Fibroblast of skin of left biceps (primary cell): ENCODE data around the gene TPM1.
"Not testable (repeated sequence)": the region's sequence is repeated elsewhere in the genome, so short reads cannot be mapped to it uniquely, and the experiment has no call there.

Experiments
- DNase-seq, 2 experiments: peaks; one replicate each; pipeline ENCODE4 v3.0.0-alpha.2; 2013; ENCODE audit warnings: low read depth in 2 of 2

TPM1 gene

GRCh38 chr15:63094495-63094931, 52.0 kb downstream of the TPM1 start:
- no peak for DNase-seq

- no peak for DNase-seq
These were observed 53.6 kb downstream of the TPM1 start for GRCh38 chr15:63096178-63096577.

- DNase-seq = not testable (repeated sequence)
These were observed 56.4 kb downstream of the TPM1 start for GRCh38 chr15:63098901-63099300.

- not testable (repeated sequence) for DNase-seq
These were observed 57.0 kb downstream of the TPM1 start for GRCh38 chr15:63099581-63099980.

GRCh38 chr15:63103416-63103815, 60.9 kb downstream of the TPM1 start:
- no peak for DNase-seq

- peak in 1 of 2 experiments; percentile 60 for DNase-seq
These were observed 62.2 kb downstream of the TPM1 start for GRCh38 chr15:63104727-63105126.

GRCh38 chr15:63105354-63105753, 62.8 kb downstream of the TPM1 start:
- DNase-seq = not testable (repeated sequence)

GRCh38 chr15:63107895-63108546, 65.5 kb downstream of the TPM1 start:
- DNase-seq = peak; percentile 100

DNA sequence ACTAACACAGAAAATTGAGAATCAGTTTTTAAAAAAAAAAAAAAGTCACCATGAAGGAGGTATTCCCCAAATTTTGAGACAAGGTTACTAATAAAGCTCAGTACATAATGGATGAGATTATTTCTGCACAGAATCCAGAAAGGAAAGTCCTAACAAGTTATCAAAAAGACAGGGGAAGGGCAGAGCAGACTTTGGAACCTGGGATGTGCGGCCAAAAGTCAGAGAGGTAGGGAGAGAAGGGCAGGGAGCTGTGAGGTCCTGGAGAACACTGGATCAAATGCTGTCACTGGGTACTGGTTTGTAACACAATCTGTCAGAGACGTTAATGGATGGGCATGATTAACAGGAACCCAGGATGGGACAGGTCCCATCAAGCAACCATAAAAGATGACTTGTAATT, 67.0 kb downstream of the TPM1 start:
- no peak for DNase-seq

- no peak for DNase-seq
These were observed 67.4 kb downstream of the TPM1 start for GRCh38 chr15:63109920-63110319.

- no peak for DNase-seq
These were observed 68.0 kb downstream of the TPM1 start for GRCh38 chr15:63110428-63111026.

- DNase-seq = no peak
These were observed 68.9 kb downstream of the TPM1 start for GRCh38 chr15:63111481-63111880.

DNA sequence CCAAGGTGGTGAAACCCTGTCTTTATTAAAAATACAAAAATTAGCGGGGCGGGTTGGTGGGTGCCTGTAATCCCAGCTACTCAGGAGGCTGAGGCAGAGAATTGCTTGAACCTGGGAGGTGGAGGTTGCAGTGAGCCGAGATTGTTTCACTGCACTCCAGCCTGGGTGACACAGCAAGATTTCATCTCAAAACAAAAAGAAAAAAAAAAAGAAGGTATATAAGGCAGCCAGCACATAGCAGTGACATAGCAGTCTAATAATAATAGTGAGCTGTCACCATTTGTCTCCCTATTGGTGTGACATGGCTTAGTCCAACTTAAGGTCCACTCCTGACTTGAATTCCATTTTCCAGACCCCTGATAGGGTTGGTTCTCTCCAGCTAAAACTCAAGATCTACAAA, 70.3 kb downstream of the TPM1 start:
- no peak for DNase-seq

- DNase-seq = no peak
These were observed 71.9 kb downstream of the TPM1 start for GRCh38 chr15:63114465-63114864.
